HTERT RPE-1 (cell line): ENCODE results near the gene RHOH.
"Not testable (repeated sequence)": the region's sequence is repeated elsewhere in the genome, so short reads cannot be mapped to it uniquely, and the experiment has no call there.

ENCODE experiments used
- in situ Hi-C: fragments of 300-500 bp; cut with MboI; formaldehyde crosslinking; loops from 4 replicates; pipeline ENCODE4 v1.14.3; 2020; ENCODE audit warnings: low sequenced_read_pairs

The RHOH gene

GRCh38 chr4:40196724-40197281, at the start of gene RHOH:
Gene RHOH (plus strand): TSS chr4:40197031. CDS start chr4:40243387, 46,356 bp downstream.
- in situ Hi-C loops, result no loop called here

GRCh38 chr4:40147490-40147889, 49.3 kb upstream of the RHOH start:
- in situ Hi-C loops, result not testable (repeated sequence)

GRCh38 chr4:40149960-40150385, 46.9 kb upstream of the RHOH start:
- in situ Hi-C loops, result no loop called here

GRCh38 chr4:40150932-40151331, 45.9 kb upstream of the RHOH start:
- in situ Hi-C loops, result no loop called here

- in situ Hi-C loops, result no loop called here
These were observed 44.2 kb upstream of the RHOH start for GRCh38 chr4:40152637-40153036.

GRCh38 chr4:40157436-40157835, 39.4 kb upstream of the RHOH start:
- in situ Hi-C loops, result no loop called here

GRCh38 chr4:40160258-40160657, 36.6 kb upstream of the RHOH start:
- in situ Hi-C loops, result no loop called here

GRCh38 chr4:40164459-40164858, 32.4 kb upstream of the RHOH start:
- in situ Hi-C loops, result no loop called here

GRCh38 chr4:40165916-40166315, 30.9 kb upstream of the RHOH start:
- in situ Hi-C loops, result no loop called here

GRCh38 chr4:40168070-40168469, 28.8 kb upstream of the RHOH start:
- in situ Hi-C loops, result no loop called here

GRCh38 chr4:40170588-40170987, 26.2 kb upstream of the RHOH start:
- in situ Hi-C loops, result no loop called here

GRCh38 chr4:40173470-40173875, 23.4 kb upstream of the RHOH start:
- in situ Hi-C loops, result no loop called here

GRCh38 chr4:40176602-40177001, 20.2 kb upstream of the RHOH start:
- in situ Hi-C loops, result no loop called here

- in situ Hi-C loops, result no loop called here
These were observed 19.2 kb upstream of the RHOH start for GRCh38 chr4:40177591-40177990.

- in situ Hi-C loops, result no loop called here
These were observed 18.2 kb upstream of the RHOH start for GRCh38 chr4:40178672-40179071.

GRCh38 chr4:40179360-40179759, 17.5 kb upstream of the RHOH start:
- in situ Hi-C loops, result no loop called here

GRCh38 chr4:40180356-40180755, 16.5 kb upstream of the RHOH start:
- in situ Hi-C loops, result no loop called here

- in situ Hi-C loops, result no loop called here
These were observed 14.8 kb upstream of the RHOH start for GRCh38 chr4:40182001-40182400.

- in situ Hi-C loops, result no loop called here
These were observed 13.9 kb upstream of the RHOH start for GRCh38 chr4:40182954-40183353.

GRCh38 chr4:40183615-40184411, 13.0 kb upstream of the RHOH start:
- in situ Hi-C loops, result no loop called here

GRCh38 chr4:40185830-40186664, 10.8 kb upstream of the RHOH start:
- in situ Hi-C loops, result no loop called here

GRCh38 chr4:40186665-40187014, 10.2 kb upstream of the RHOH start:
- in situ Hi-C loops, result no loop called here
